Measurements from ENCODE around the gene ARFGAP3.

ARFGAP3 gene

GRCh38 chr22:42747701-42748513 is 109.2 kb downstream of the ARFGAP3 start:
- H3K4me3 ChIP-seq (replicated peaks; ENCODE audit: low read depth, low read length) = no peak overlapping the region
- no peak for DNase-seq (ENCODE audit: extremely low read depth, insufficient read length)
- TF ChIP-seq CTCF (IDR thresholded peaks at IDR 0.05; ENCODE audit: insufficient read depth, low read length, poor library complexity, severe bottlenecking) = no peak

More at GRCh38 chr22:42747701-42748513, 109.2 kb downstream of the ARFGAP3 start:
- no peaks in the 10 kb centered on the region for H3K36me3 ChIP-seq (ENCODE audit: control insufficient read depth, insufficient read depth, low read length)
- no peaks in the 10 kb centered on the region for H3K27me3 ChIP-seq (replicated peaks; ENCODE audit: control insufficient read depth, insufficient read depth, low read length)
